ENCODE measurements around the gene IGHMBP2.
A peak's percentile ranks its signal among the peaks of the same experiment; 100 is the strongest.
"Not testable (repeated sequence)": the region's sequence is repeated elsewhere in the genome, so short reads cannot be mapped to it uniquely, and the experiment has no call there.

Gene IGHMBP2

GRCh38 chr11:68903288-68904247 is at the start of gene IGHMBP2, which contains the start of gene MRPL21:
IGHMBP2 (plus strand) TSS chr11:68903891; CDS start chr11:68903953, 62 bp downstream.
MRPL21 (minus strand) TSS chr11:68903832; CDS start chr11:68903810, 22 bp downstream.
- ChIA-PET POLR2A (ENCODE audit: low non-redundant PET) (no interaction called here), CTCF (interaction anchor here (0.6 to 0.9 kb wide), 4 partner anchors 99 to 1012 kb away, joined by 3 to 6 read pairs (median 3); no protein-coding TSS in a partner anchor)
- TF ChIP-seq CTCF (conservative IDR thresholded peaks at IDR 0.05; ENCODE audit: low read depth), result no peak
- peak; percentile 88 for DNase-seq (ENCODE audit: low spot score)
- peak within 1 kb of the TSS; percentile 78 for H3K27ac ChIP-seq

- CTCF ChIA-PET, result no interaction called here
- POLR2A ChIA-PET (ENCODE audit: low non-redundant PET), result no interaction called here
- no peak overlapping the region for H3K27ac ChIP-seq
- no peak for TF ChIP-seq CTCF (conservative IDR thresholded peaks at IDR 0.05; ENCODE audit: low read depth)
- no peak for DNase-seq (ENCODE audit: low spot score)
These were observed 49.3 kb upstream of the IGHMBP2 start for GRCh38 chr11:68854273-68854958.

GRCh38 chr11:68855205-68855981 is 48.3 kb upstream of the IGHMBP2 start:
- CTCF ChIA-PET, result no interaction called here
- POLR2A ChIA-PET (ENCODE audit: low non-redundant PET), result no interaction called here
- DNase-seq (ENCODE audit: low spot score), result no peak
- no peak overlapping the region for H3K27ac ChIP-seq
- no peak for TF ChIP-seq CTCF (conservative IDR thresholded peaks at IDR 0.05; ENCODE audit: low read depth)

- CTCF ChIA-PET, result interaction anchor here (0.6 kb wide), 1 partner anchor 252 kb away, joined by 3 read pairs; no protein-coding TSS in a partner anchor
- DNase-seq (ENCODE audit: low spot score); POLR2A ChIA-PET (ENCODE audit: low non-redundant PET); H3K27ac ChIP-seq: not testable (repeated sequence)
These were observed 47.2 kb upstream of the IGHMBP2 start for GRCh38 chr11:68856425-68857030.

GRCh38 chr11:68857037-68857586 is 46.6 kb upstream of the IGHMBP2 start:
- POLR2A ChIA-PET (ENCODE audit: low non-redundant PET), result no interaction called here
- no peak for DNase-seq (ENCODE audit: low spot score)
- CTCF ChIA-PET, result interaction anchor here (0.6 kb wide), 1 partner anchor 251 kb away, joined by 3 read pairs; no protein-coding TSS in a partner anchor
- H3K27ac ChIP-seq, result no peak overlapping the region
- TF ChIP-seq CTCF (conservative IDR thresholded peaks at IDR 0.05; ENCODE audit: low read depth), result no peak

GRCh38 chr11:68859123-68859522 is 44.6 kb upstream of the IGHMBP2 start:
- ChIA-PET CTCF (no interaction called here), POLR2A (ENCODE audit: low non-redundant PET) (no interaction called here)
- no peak overlapping the region for H3K27ac ChIP-seq
- no peak for TF ChIP-seq CTCF (conservative IDR thresholded peaks at IDR 0.05; ENCODE audit: low read depth)
- DNase-seq (ENCODE audit: low spot score), result no peak
